Sigmoid colon (tissue), 4 donors: ENCODE results near the gene GAST.

Experiments used
- EP300 ChIP-seq, 4 donors: sonication (generic); formaldehyde crosslinking; IDR thresholded peaks; one replicate each; pipeline ENCODE4 v1.6.1; 2017; ENCODE audit warnings: antibody characterized with exemption in 4 of 4
- POLR2A ChIP-seq, 2 donors: fragments of 450-650 bp; IDR thresholded peaks; one replicate each; pipeline ENCODE4 v1.6.1; 2016; ENCODE audit warnings: antibody characterized with exemption in 2 of 2, mild to moderate bottlenecking in 2 of 2, moderate library complexity in 2 of 2
- POLR2AphosphoS5 ChIP-seq, 4 donors: sonication (generic); formaldehyde crosslinking; IDR thresholded peaks; one replicate each; pipeline ENCODE4 v1.6.1; 2017; ENCODE audit warnings: antibody characterized with exemption in 4 of 4
- TF ChIP-seq, protein P1 (sequence below), 4 experiments: fragments of 450-650 bp in 3 of 4; fragments of 200-600 bp in 1 of 4; IDR thresholded peaks; one replicate each; pipeline ENCODE4 v1.5.1; 2016 to 2019; ENCODE audit warnings: antibody characterized with exemption in 4 of 4, mild to moderate bottlenecking in 3 of 4, moderate library complexity in 2 of 4

DNA sequence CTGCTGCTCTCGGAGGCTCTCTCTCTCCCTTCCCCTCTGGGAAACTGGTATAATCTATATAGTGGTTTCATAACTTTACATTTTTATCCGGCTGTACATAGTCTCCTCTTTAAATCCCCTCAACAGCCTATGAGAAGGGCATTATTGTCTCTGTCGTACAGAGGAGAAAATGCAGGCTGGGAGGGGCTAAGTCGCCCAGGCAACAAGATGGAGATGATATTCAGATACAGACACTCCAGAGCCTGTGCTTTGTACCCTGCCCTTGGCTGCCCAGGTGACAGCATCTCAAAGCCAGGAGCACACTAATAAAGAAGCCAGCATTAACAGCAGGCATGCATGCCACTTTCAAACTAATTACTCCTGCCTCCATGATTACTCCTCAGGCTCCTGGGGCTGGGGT lies 28.1 kb upstream of the GAST start:
- TF ChIP-seq, protein P1, sequence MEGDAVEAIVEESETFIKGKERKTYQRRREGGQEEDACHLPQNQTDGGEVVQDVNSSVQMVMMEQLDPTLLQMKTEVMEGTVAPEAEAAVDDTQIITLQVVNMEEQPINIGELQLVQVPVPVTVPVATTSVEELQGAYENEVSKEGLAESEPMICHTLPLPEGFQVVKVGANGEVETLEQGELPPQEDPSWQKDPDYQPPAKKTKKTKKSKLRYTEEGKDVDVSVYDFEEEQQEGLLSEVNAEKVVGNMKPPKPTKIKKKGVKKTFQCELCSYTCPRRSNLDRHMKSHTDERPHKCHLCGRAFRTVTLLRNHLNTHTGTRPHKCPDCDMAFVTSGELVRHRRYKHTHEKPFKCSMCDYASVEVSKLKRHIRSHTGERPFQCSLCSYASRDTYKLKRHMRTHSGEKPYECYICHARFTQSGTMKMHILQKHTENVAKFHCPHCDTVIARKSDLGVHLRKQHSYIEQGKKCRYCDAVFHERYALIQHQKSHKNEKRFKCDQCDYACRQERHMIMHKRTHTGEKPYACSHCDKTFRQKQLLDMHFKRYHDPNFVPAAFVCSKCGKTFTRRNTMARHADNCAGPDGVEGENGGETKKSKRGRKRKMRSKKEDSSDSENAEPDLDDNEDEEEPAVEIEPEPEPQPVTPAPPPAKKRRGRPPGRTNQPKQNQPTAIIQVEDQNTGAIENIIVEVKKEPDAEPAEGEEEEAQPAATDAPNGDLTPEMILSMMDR (IDR thresholded peaks at IDR 0.05), result no peak
- TF ChIP-seq POLR2AphosphoS5 (IDR thresholded peaks at IDR 0.05) (no peak), POLR2A (IDR thresholded peaks at IDR 0.05) (no peak), EP300 (IDR thresholded peaks at IDR 0.05) (no peak)
